Esophagus muscularis mucosa (tissue), 3 donors: ENCODE results near the gene PTPRD.

Source experiments
- POLR2A ChIP-seq: fragments of 450-650 bp; IDR thresholded peaks from one replicate; pipeline ENCODE4 v1.6.1; 2017; ENCODE audit warnings: antibody characterized with exemption, moderate library complexity, mild to moderate bottlenecking, low read depth
- TF ChIP-seq, protein P1 (sequence below), 3 experiments: fragments of 200-600 bp in 2 of 3; fragments of 450-650 bp in 1 of 3; sonication (generic) in 2 of 3; IDR thresholded peaks; one replicate each; pipeline ENCODE4 v1.5.1; 2017 to 2019; ENCODE audit warnings: antibody characterized with exemption in 3 of 3, mild to moderate bottlenecking in 2 of 3, moderate library complexity in 1 of 3

DNA sequence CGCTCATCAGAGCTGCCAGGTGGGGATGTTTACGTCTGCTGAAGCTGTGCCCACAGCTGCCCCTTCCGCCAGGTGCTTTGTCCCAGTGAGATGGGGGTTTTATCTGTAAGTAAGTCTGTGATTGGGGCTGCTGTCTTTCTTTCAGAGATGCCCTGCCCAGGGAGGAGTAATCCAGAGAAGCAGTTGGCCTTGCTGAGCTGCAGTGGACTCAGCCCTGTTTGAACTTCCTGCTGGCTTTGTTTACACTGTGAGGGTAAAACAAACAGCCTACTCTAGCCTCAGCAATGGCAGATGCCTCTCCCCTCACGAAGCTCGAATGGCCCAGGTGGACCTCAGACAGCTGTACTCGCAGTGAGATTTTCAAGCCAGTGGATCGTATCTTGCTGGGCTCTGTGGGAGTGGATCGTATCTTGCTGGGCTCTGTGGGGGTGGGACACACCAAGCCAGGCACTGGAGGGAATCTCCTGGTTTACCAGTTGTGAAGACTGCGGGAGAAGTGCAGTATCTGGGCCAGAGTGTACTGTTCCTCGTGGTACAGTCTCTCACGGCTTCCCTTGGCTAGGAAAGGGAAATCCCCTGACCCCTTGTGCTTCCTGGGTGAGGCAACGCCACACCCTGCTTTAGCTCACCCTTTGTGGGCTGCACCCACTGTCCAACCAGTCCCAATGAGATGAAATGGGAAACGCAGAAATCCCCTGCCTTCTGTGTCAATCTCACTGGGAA, 2283.1 kb downstream of the PTPRD start:
- TF ChIP-seq, protein P1, sequence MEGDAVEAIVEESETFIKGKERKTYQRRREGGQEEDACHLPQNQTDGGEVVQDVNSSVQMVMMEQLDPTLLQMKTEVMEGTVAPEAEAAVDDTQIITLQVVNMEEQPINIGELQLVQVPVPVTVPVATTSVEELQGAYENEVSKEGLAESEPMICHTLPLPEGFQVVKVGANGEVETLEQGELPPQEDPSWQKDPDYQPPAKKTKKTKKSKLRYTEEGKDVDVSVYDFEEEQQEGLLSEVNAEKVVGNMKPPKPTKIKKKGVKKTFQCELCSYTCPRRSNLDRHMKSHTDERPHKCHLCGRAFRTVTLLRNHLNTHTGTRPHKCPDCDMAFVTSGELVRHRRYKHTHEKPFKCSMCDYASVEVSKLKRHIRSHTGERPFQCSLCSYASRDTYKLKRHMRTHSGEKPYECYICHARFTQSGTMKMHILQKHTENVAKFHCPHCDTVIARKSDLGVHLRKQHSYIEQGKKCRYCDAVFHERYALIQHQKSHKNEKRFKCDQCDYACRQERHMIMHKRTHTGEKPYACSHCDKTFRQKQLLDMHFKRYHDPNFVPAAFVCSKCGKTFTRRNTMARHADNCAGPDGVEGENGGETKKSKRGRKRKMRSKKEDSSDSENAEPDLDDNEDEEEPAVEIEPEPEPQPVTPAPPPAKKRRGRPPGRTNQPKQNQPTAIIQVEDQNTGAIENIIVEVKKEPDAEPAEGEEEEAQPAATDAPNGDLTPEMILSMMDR (IDR thresholded peaks at IDR 0.05): no peak
- TF ChIP-seq POLR2A: no peak
